ENCODE measurements around the gene GTPBP1.

DNA sequence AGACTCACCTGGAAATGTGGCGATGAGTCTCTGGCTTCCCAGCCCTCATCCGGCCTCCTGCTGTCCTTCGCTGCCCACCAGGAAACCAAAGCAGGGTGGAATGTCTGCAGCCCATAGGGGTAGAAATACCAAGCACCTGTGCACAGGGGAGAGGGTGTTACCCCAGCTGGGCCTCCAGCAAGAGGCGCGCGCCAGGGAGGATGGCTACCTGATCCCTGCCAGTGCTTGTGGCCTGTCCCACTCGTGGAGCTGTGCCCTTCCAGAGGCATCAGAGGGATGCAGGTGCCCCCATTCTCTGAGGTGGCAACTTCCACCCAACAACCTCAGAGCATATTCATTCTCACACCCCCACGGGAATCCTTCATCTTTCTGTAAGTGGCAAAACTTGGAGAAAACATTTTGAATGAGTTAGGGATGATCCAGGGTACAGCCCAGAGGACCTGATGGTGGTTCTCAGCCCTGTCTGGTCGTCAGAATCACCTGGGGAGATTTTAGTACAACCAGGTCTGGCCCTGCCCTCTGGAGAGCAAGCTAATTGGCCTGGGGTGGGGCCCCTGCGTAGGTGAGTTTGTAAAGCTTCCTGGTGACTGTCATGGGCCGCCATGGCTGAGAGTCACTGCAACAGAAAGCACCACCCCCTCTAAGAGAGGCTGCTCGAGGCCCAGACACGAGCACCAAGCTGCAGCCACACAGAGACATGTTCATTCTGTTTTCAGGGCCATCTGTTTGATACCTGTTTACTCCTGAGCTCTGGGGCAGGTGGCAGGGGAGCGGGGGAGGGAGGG, 40.1 kb downstream of the GTPBP1 start:
- TF ChIP-seq, protein P1, sequence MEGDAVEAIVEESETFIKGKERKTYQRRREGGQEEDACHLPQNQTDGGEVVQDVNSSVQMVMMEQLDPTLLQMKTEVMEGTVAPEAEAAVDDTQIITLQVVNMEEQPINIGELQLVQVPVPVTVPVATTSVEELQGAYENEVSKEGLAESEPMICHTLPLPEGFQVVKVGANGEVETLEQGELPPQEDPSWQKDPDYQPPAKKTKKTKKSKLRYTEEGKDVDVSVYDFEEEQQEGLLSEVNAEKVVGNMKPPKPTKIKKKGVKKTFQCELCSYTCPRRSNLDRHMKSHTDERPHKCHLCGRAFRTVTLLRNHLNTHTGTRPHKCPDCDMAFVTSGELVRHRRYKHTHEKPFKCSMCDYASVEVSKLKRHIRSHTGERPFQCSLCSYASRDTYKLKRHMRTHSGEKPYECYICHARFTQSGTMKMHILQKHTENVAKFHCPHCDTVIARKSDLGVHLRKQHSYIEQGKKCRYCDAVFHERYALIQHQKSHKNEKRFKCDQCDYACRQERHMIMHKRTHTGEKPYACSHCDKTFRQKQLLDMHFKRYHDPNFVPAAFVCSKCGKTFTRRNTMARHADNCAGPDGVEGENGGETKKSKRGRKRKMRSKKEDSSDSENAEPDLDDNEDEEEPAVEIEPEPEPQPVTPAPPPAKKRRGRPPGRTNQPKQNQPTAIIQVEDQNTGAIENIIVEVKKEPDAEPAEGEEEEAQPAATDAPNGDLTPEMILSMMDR (conservative IDR thresholded peaks at IDR 0.05; ENCODE audit: low read length), result no peak
- TF ChIP-seq EZH2phosphoT487 (IDR thresholded peaks at IDR 0.05; ENCODE audit: borderline replicate concordance, low read depth, low read length), result no peak
